WERI-Rb-1 (cell line): ENCODE results near the gene MLPH.

ENCODE experiments used
- DNase-seq: peaks from one replicate; pipeline ENCODE4 v3.0.0-alpha.2; 2020
- H3K27ac ChIP-seq: fragments of 250-450 bp; sonication (Bioruptor Pico); 2 replicates; pipeline ENCODE4 v1.5.1; 2020; ENCODE audit warnings: mild to moderate bottlenecking, moderate library complexity
- H3K27me3 ChIP-seq: fragments of 250-450 bp; sonication (Bioruptor Pico); 2 replicates; pipeline ENCODE4 v1.5.1; 2021; ENCODE audit warnings: mild to moderate bottlenecking, low read depth, moderate library complexity; ENCODE audit not compliant: insufficient read depth, severe bottlenecking
- H3K36me3 ChIP-seq: fragments of 250-450 bp; sonication (Bioruptor Pico); 2 replicates; pipeline ENCODE4 v1.5.1; 2020; ENCODE audit warnings: mild to moderate bottlenecking, moderate library complexity
- H3K4me3 ChIP-seq: 2 replicates; pipeline ENCODE4 v1.5.1; 2011; ENCODE audit warnings: low read depth, mild to moderate bottlenecking, control low read depth, low read length
- H3K9me3 ChIP-seq: fragments of 250-450 bp; sonication (Bioruptor Pico); 2 replicates; pipeline ENCODE4 v1.5.1; 2021; ENCODE audit warnings: mild to moderate bottlenecking, moderate library complexity; ENCODE audit not compliant: severe bottlenecking
- TF ChIP-seq, protein P1 (sequence below): IDR thresholded peaks from 2 replicates; pipeline ENCODE4 v1.5.1; 2011; ENCODE audit warnings: low read depth, mild to moderate bottlenecking, control low read depth, inconsistent platforms, low read length

MLPH gene

GRCh38 chr2:237515621-237516275 is 28.7 kb downstream of the MLPH start:
- DNase-seq, result no peak
- H3K36me3 ChIP-seq, result no peaks in the 10 kb centered on the region
- TF ChIP-seq, protein P1, sequence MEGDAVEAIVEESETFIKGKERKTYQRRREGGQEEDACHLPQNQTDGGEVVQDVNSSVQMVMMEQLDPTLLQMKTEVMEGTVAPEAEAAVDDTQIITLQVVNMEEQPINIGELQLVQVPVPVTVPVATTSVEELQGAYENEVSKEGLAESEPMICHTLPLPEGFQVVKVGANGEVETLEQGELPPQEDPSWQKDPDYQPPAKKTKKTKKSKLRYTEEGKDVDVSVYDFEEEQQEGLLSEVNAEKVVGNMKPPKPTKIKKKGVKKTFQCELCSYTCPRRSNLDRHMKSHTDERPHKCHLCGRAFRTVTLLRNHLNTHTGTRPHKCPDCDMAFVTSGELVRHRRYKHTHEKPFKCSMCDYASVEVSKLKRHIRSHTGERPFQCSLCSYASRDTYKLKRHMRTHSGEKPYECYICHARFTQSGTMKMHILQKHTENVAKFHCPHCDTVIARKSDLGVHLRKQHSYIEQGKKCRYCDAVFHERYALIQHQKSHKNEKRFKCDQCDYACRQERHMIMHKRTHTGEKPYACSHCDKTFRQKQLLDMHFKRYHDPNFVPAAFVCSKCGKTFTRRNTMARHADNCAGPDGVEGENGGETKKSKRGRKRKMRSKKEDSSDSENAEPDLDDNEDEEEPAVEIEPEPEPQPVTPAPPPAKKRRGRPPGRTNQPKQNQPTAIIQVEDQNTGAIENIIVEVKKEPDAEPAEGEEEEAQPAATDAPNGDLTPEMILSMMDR, result no peak

DNA sequence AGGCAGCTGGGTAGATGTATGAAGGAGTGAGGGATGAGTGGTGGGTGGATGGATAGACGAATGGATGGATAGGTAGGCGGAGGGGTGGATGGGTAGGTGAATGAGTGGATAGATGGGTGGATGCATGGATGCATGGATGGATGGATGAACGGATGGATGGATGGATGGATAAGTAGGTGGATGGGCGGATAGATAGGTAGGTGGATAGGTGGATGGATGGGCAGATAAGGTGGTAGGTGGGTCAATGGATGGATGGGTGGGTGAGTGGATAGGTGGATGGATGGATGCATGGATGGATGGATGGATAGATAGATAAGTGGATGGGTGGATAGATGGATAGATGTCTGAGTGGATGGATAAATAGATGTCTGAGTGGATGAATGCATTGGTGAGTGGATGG is 30.1 kb downstream of the MLPH start:
- peaks cover 52% of the 10 kb centered on the region for H3K27me3 ChIP-seq
- no peak for DNase-seq
- H3K27ac ChIP-seq, result no peak overlapping the region
- no peak overlapping the region for H3K4me3 ChIP-seq
- H3K9me3 ChIP-seq, result no peaks in the 10 kb centered on the region
- H3K36me3 ChIP-seq, result no peaks in the 10 kb centered on the region
- TF ChIP-seq, protein P1, result no peak

More at GRCh38 chr2:237515621-237516275, 28.7 kb downstream of the MLPH start:
- Histone ChIP-seq H3K4me3 (no peak overlapping the region), H3K27ac (no peak overlapping the region), H3K9me3 (no peaks in the 10 kb centered on the region), H3K27me3 (peaks cover 56% of the 10 kb centered on the region)

- TF ChIP-seq, protein P1, result no peak
- H3K27me3 ChIP-seq, result peaks cover 47% of the 10 kb centered on the region
- no peak for DNase-seq
- no peaks in the 10 kb centered on the region for H3K9me3 ChIP-seq
- H3K4me3 ChIP-seq, result no peak overlapping the region
- no peak overlapping the region for H3K27ac ChIP-seq
- H3K36me3 ChIP-seq, result no peaks in the 10 kb centered on the region
Observed at GRCh38 chr2:237517990-237518389, 30.9 kb downstream of the MLPH start.

DNA sequence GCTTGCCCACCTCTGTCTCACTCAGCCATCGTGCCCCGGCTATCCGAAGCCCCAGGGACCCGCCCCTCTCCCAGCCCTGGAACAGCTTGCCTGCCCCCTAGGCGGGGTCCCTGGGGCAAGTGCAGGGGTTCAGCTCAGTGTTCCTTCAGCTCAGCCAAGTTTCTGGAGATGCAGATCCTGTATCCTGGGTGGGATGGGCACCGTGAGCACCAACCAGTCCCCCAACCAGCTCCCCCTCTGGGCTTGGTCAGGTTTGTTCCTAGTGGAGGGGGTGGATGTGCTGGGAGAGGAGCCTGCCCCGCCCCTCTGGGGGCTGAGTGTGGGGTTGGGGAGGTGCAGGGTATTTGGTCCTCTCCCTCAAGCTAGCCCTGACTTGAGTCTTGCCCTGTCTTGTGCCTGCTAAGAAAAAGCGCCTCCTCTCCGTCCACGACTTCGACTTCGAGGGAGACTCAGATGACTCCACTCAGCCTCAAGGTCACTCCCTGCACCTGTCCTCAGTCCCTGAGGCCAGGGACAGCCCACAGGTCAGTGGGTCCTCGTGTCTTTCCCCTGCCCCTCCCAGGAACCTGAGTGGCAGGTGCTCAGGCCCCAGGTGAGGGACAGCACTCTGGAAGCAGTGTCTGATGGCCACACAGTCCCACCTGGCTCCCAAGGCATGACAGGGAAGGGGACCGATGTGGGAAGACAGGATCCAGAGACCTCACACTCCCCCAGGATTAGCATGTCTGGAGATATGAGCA is 32.6 kb downstream of the MLPH start:
- Histone ChIP-seq H3K27ac (no peak overlapping the region), H3K9me3 (no peaks in the 10 kb centered on the region), H3K36me3 (no peaks in the 10 kb centered on the region), H3K27me3 (peaks cover 43% of the 10 kb centered on the region), H3K4me3 (no peak overlapping the region)
- no peak for DNase-seq
- TF ChIP-seq, protein P1, result no peak

GRCh38 chr2:237520290-237520689 is 33.2 kb downstream of the MLPH start:
- TF ChIP-seq, protein P1, result no peak
- H3K9me3 ChIP-seq, result no peaks in the 10 kb centered on the region
- H3K36me3 ChIP-seq, result no peaks in the 10 kb centered on the region
- H3K27ac ChIP-seq, result no peak overlapping the region
- peaks cover 42% of the 10 kb centered on the region for H3K27me3 ChIP-seq
- H3K4me3 ChIP-seq, result no peak overlapping the region
- DNase-seq, result no peak
